ENCODE data around the gene ZNF536.

GRCh38 chr19:30604657-30605056 is 232.5 kb downstream of the ZNF536 start:
- TF ChIP-seq CTCF (IDR thresholded peaks at IDR 0.05; ENCODE audit: low read depth, low read length): no peak
- no peak for TF ChIP-seq MYC (IDR thresholded peaks at IDR 0.05; ENCODE audit: low read depth, low read length)
- TF ChIP-seq POLR2A (IDR thresholded peaks at IDR 0.05; ENCODE audit: extremely low read depth, insufficient read length): no peak
